ENCODE results near the gene CXCR3.

CXCR3 gene

GRCh38 chrX:71637253-71637618, 18.9 kb upstream of the CXCR3 start:
- no peak for DNase-seq (ENCODE audit: low read depth in 2 of 2)

GRCh38 chrX:71636438-71637252, 18.3 kb upstream of the CXCR3 start:
- DNase-seq (ENCODE audit: low read depth in 2 of 2), result no peak

- DNase-seq (ENCODE audit: low read depth in 2 of 2), result no peak
These were observed 16.1 kb upstream of the CXCR3 start for GRCh38 chrX:71634366-71634765.

GRCh38 chrX:71632923-71633657, 14.8 kb upstream of the CXCR3 start:
- no peak for DNase-seq (ENCODE audit: low read depth in 2 of 2)

GRCh38 chrX:71629467-71629866, 11.2 kb upstream of the CXCR3 start:
- no peak for DNase-seq (ENCODE audit: low read depth in 2 of 2)

GRCh38 chrX:71627588-71628404, 9.5 kb upstream of the CXCR3 start:
- DNase-seq (ENCODE audit: low read depth in 2 of 2), result no peak

- no peak for DNase-seq (ENCODE audit: low read depth in 2 of 2)
These were observed 8.3 kb upstream of the CXCR3 start for GRCh38 chrX:71626576-71626975.

- DNase-seq (ENCODE audit: low read depth in 2 of 2), result no peak
These were observed 7.2 kb upstream of the CXCR3 start for GRCh38 chrX:71625471-71625870.

GRCh38 chrX:71623714-71624113, 5.4 kb upstream of the CXCR3 start:
- no peak for DNase-seq (ENCODE audit: low read depth in 2 of 2)

GRCh38 chrX:71622576-71623450, 4.5 kb upstream of the CXCR3 start:
- peak; percentile 33 to 47 for DNase-seq (ENCODE audit: low read depth in 2 of 2)

- no peak for DNase-seq (ENCODE audit: low read depth in 2 of 2)
These were observed 3.8 kb upstream of the CXCR3 start for GRCh38 chrX:71622032-71622575.

- DNase-seq (ENCODE audit: low read depth in 2 of 2), result no peak
These were observed 3.3 kb upstream of the CXCR3 start for GRCh38 chrX:71621603-71622002.

GRCh38 chrX:71619986-71620385, 1.7 kb upstream of the CXCR3 start:
- no peak for DNase-seq (ENCODE audit: low read depth in 2 of 2)

- DNase-seq (ENCODE audit: low read depth in 2 of 2), result peak in 1 of 2 donors; percentile 56
These were observed 882 bp upstream of the CXCR3 start for GRCh38 chrX:71619193-71619592.

- DNase-seq (ENCODE audit: low read depth in 2 of 2), result no peak
These were observed 476 bp upstream of the CXCR3 start for GRCh38 chrX:71618787-71619186.

- no peak for DNase-seq (ENCODE audit: low read depth in 2 of 2)
These were observed 569 bp downstream of the CXCR3 start for GRCh38 chrX:71617742-71618141.

- no peak for DNase-seq (ENCODE audit: low read depth in 2 of 2)
These were observed 1.4 kb downstream of the CXCR3 start for GRCh38 chrX:71616672-71617529.

- DNase-seq (ENCODE audit: low read depth in 2 of 2), result no peak
These were observed 2.4 kb downstream of the CXCR3 start for GRCh38 chrX:71615954-71616353.

- DNase-seq (ENCODE audit: low read depth in 2 of 2), result no peak
These were observed 3.3 kb downstream of the CXCR3 start for GRCh38 chrX:71615056-71615455.

- DNase-seq (ENCODE audit: low read depth in 2 of 2), result no peak
These were observed 6.1 kb downstream of the CXCR3 start for GRCh38 chrX:71612256-71612655.

All from stimulated activated CD4-positive, alpha-beta T cell treated with anti-CD3 and anti-CD28 coated beads, Interleukin-4, amount 100 ng/mL, for 48 hours (primary cell).